Measurements from ENCODE around the gene UBE4B.

GRCh38 chr1:10020086-10020485 is 12.7 kb upstream of the UBE4B start:
- no peak for TF ChIP-seq EZH2 (IDR thresholded peaks at IDR 0.05; ENCODE audit: insufficient read depth, poor library complexity, severe bottlenecking)
- no peak for TF ChIP-seq EZH2phosphoT487 (IDR thresholded peaks at IDR 0.05; ENCODE audit: insufficient read depth, low read depth)

Measured in GM23248 (cell line).